ENCODE measurements around the gene CDK15.

Gene CDK15

DNA sequence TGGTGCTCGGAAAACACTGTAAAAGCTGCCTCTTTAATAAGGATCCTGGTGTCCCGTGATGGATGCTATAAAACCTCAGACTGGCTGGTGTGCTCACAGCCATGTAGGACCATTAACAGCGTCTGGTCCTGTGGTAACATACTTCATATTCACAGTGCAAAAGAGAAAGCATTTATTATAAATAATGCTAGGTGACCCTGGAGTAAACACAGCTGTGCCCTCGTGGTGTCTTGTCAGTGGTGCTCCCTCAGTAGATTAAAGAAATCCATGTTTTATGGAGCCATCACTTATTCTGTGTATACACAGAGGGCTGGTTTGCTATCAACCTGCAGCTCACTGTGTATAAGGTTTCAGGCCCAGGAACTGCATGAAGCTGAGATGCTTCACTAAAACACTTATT lies 106.9 kb downstream of the CDK15 start:
- DNase-seq: no peak

GRCh38 chr2:201915446-201915845 lies 109.1 kb downstream of the CDK15 start:
- no peak for DNase-seq

DNA sequence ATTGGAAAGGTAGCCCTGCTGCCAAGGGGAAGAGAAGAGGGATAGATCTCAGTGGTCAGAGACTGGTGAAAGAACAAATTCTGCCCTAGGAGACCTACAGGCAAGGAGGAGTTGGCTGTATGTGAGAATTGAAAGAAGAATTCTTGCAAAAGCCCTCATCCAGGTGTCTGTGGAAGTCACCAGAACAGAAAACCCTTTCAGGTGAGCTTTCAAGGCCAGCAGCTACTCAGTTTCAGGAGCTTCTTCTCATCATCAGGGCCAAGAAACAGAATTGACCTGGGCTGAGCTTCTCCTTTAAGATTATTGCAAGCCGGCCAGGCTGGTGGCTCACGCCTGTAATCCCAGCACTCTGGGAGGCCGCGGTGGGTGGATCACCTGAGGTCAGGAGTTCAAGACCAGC lies 110.2 kb downstream of the CDK15 start:
- DNase-seq: no peak

- no peak for DNase-seq
Measured at GRCh38 chr2:201918616-201919307, 112.4 kb downstream of the CDK15 start.

- no peak for DNase-seq
Measured at GRCh38 chr2:201919308-201919634, 112.9 kb downstream of the CDK15 start.

DNA sequence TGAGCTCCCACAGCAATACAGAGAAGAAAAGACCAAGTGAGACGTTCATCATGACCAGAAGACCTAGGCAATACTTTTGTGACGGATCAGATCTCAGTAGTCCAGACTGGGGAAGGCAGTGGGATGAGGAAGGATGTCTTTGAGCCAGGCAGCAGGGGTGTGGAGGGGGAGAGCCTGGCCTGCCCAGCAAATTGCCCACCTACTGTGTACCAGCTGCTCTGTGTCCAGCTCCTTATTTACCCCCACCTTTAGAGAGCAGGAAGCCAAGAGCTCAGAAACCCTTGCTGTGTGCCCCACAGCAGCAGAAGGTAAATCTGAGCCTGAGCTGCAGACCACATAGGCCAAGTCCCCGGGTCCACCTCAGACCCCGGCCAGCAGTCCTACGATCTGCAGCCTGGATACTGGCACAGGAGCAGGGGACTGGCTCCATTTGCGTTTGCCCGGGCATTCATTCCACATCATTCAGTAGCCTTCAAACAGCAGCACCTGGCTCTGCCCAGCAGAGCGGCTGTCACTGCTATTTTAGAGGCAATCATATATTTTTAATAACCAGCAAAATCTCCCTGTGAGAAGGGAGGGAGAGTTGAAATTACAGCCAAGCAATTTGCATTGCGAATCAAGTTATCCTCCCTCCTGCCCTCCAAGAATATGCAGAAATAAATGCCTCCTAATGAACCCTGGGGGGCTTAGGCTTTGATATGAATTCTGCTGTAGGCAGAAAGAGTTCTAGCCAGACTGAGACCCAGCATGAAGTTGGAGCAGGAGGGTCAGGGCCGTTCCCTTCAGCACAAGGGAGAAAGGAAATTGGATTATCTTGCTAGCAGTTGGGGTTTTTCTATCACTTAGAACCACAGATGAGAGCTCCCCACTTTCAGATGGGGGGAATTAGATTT lies 117.3 kb downstream of the CDK15 start:
- no peak for DNase-seq

- no peak for DNase-seq
Measured at GRCh38 chr2:201924453-201924852, 118.1 kb downstream of the CDK15 start.

DNA sequence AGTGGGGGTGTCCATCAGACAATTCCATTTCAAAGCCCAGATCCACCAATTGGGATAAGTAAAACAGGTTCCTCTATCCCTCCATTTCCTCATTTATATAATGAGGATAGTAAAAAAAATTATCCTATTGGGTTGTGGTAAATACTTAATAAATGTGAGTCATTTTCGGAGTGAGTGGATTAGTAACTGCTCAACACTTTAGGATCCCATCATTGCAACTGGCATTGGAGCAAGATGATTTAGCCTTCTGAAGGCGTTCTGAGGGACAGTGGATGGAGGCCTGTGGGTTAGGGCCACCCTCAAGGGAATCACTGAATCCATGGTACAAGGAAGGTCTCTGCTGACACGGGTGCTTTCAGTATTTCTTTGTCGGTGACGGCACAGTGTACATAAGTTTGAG lies 118.7 kb downstream of the CDK15 start:
- no peak for DNase-seq

DNA sequence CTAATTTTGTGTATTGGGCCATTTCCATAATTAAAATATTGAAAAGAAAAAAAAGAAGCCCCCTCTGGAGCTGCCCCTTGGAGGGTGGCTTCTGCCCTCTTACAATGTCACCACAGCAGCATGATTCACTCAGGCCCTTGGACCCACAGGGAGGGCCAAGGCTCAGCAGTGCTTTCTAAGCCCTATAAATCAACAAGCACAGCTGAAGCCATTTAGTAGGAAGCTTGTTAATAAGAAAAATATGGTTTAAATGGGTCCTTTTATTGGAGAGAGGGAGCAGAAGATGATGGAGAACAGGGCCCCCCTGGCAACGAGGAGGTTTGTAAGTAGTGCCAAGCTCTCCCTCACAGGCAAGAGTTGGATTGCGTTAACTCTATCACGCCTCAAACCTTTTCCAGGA lies 119.7 kb downstream of the CDK15 start:
- DNase-seq: no peak

DNA sequence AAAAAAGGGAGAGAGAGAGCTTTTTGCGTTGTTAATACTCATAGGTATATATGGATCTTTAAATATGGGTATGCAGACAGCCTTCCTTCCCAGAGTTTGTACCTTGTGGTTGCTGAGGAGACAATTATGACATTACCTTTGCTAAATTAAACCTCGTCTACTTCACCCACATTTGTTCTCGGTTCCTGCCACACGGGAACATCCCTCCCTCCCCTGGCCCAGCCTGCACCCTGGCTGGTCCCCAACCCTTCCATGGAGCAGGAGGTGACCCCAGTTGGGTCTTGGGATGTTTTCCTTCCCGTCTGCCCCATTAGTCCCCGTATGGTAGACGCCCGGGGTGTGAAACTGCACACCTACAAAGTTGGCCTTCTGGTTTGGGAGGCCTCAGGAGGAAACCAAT lies 122.0 kb downstream of the CDK15 start:
- DNase-seq: no peak

DNA sequence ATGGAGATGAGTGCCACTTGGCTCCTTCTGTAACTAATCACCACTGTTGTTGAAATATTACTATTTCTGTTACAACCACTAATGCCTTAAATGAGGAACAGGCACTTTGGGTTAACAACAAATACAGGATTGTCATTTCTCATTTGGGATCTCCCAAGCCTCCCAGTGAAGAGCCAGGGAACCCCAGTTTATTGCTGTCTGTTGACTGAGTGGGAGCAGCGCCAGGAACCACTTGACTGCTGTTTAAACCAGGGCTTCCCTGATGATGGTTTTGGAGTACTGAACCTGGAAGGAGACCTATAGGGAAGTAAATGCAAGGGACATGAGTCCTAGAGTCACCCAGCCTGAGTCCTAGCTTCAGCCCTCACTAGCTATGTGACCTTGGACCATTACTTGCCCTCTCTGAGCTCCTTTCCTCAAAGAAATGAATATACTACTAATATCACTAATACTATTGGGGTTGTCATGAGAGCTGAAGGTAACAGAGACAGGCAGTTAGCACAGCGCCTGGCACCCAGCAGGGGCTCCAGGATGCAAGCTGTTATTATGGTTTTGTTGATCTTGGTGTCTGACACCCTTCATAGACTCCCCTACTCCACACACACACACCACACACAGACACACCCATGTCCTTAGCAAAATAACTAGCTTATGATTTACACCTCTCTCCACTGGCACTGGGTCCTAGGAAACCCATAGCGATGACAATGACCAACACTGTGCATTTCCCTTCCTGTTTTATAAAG lies 123.1 kb downstream of the CDK15 start:
- DNase-seq: no peak

DNA sequence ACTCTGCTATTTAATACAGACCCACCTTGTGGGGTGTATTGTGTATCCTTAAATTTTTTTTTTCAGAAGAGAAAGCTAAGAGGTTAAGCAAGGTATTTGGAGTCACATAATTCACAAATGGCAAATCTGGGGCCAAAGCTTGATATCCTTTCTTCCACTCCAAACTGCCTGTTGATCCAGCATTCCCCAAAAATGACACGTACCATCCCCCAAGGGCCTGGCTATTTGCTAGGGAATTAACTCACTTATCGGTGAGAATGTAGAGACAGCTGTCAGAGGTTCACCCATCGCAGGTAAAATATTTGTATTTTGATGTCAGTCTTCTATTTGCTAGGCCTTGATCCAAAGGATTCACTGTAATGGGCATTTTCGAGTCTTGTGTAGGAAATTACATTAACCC lies 123.7 kb downstream of the CDK15 start:
- no peak for DNase-seq

GRCh38 chr2:201930831-201931230 lies 124.5 kb downstream of the CDK15 start:
- no peak for DNase-seq

- no peak for DNase-seq
Measured at GRCh38 chr2:201931475-201931874, 125.1 kb downstream of the CDK15 start.

- DNase-seq: no peak
Measured at GRCh38 chr2:201931951-201932350, 125.6 kb downstream of the CDK15 start.

DNA sequence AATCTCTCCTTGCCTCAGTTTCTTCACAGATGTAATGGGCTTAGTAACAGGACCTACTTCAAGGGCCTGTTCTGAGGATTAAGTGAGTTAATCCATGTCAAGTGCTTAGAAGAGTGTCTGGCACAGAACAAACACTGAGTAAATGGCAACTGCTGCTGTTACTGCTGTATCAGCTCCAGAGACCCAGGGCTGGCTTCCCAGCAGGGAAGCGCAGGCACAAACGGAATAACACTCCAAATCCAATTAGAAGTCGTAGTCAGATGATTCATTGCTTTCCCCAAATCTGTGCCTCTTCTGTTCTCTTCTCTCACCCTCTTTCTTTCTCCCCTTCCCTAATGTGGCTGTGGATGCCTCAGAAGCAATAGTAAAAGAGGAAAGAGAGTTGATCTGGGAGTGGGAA lies 126.2 kb downstream of the CDK15 start:
- no peak for DNase-seq

DNA sequence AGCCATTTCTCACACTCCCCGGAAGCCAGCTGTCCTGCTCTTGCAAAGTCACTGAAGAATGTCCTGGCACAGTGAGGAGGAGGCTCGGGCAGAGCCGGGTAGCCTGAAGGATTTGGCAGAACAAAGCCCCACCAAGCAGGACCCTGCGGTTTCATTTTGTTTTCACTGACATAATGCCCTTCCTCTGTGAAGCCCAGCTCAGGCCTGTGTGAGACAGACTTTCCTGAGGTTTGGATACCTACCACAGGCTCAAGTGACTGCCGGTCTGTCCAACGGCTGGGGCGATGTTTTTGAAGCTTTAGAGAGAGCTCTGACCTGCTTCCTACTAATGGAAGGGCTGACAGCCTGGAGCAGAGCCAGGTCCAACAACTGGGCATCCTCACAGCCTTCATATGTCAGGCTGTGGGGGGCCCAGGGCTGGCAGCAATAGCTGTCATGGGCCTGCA lies 127.5 kb downstream of the CDK15 start:
- no peak for DNase-seq

- DNase-seq: no peak
Measured at GRCh38 chr2:201936817-201937216, 130.5 kb downstream of the CDK15 start.

DNA sequence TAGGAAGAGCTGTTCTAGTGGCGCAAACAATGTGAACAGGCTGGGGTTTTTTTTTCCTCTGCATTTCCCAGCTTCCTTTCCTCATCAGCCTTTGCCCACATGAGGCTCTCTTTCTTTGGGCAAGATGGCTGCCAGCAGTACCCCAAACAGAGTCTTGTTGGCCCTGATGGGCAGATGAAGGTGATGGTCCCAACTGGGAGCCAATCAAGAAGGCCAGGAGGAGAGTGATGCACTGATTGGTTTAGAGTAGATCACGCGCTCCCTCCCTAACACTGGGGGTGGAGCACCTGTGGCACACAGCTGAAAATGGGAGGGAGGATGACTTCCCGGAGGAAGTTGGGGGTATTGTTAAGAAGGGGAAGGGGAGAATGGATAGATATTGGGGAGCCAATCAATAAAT lies 131.0 kb downstream of the CDK15 start:
- no peak for DNase-seq

GRCh38 chr2:201938156-201938775 lies 131.9 kb downstream of the CDK15 start:
- DNase-seq: no peak

DNA sequence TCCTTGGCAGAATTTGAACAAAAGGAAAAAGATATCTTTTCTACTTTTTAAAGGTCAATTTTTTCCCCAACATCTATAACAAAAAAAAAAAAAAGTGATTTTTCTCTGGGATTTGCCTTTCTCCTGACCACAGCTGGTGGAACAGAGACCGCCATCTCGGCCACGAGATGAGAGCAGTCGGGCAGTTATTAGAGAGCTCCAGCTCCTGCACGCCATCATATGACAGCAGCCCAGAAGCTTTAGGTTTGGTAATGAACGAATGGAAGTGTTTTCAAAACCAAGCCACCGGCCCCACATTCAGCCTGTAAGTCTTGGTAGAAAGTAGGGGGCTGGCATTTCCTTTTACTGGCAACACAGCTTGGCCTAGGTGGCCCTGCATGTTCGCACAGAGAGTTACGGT lies 132.4 kb downstream of the CDK15 start:
- DNase-seq: no peak

DNA sequence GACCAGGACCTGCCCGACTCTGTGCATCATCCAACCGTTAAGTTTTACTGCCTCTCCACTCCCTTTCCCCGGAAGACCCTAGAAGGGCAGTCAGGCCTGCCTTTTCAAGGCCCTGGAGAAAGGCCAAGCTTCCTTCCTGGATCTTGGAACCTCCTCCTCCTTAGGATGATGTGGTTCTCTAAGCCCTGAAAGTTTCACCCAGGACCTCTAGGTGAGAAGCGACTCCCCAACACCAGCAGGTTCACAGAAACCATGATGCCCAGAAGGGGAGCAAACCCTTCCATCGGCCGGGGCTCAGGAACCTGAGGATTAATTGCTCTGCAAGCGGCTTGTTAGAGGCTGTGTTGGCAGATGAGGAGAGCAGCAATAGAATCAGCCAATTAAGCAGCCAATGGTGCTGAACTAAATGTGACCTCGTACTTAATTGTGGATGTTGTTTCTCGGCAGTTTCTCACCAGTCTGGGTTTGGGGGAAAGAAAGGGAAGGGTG lies 133.2 kb downstream of the CDK15 start:
- no peak for DNase-seq

GRCh38 chr2:201942531-201942930 lies 136.2 kb downstream of the CDK15 start:
- no peak for DNase-seq
